ENCODE results near the gene CHORDC1. TPM values are rescaled to one million over a fixed set of nuclear protein-coding genes. Genes with fewer than 3 reads are reported as not detected.

Gene CHORDC1
- total and polyA plus RNA-seq, 2 donors (not counting 3 experiments of a cell fraction or from before 2014, with no cell fraction given): 30.3 to 56.8 TPM

DNA sequence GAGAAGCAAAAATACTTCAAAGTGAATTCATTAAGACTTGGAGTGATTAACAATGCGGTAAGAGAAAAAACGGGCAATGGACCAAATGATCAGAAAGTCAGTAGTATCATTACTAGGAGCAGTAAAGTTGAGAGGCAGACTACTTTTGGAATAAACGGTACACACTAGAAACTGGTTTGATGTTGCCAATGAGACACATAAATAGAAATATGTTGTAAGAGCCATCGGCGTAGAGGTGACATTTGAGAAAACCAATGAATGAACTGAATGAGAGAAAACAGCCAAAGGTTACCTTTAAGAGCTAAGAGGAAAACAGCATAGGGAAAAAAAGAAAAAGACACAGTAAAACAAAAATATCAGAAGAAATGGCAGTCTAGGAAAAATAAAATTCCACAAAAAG is 6.2 kb downstream of the CHORDC1 start:
- no peak overlapping the region for H2AFZ ChIP-seq (ENCODE audit: low read depth, low read length)
- H4K20me1 ChIP-seq (replicated peaks; ENCODE audit: control insufficient read depth, extremely low read depth, insufficient read depth, low read length): peaks cover 8% of the 10 kb centered on the region
- no peaks in the 10 kb centered on the region for H3K9me1 ChIP-seq (replicated peaks; ENCODE audit: control insufficient read depth, extremely low read depth, insufficient read depth, low read length)
- H3K36me3 ChIP-seq (ENCODE audit: control insufficient read depth in 2 of 2, extremely low read depth in 1 of 2, insufficient read depth in 2 of 2, low read length in 2 of 2): peaks cover 0 to 11% of the 10 kb centered on the region in 2 experiments
- no peak for DNase-seq (ENCODE audit: low read depth, low spot score)
- H3K4me2 ChIP-seq (ENCODE audit: insufficient read depth, low read length): no peak overlapping the region
- POLR2A ChIA-PET: no interaction called here
- no peaks in the 10 kb centered on the region for H3K27me3 ChIP-seq (ENCODE audit: control insufficient read depth in 2 of 2, insufficient read depth in 2 of 2, low read length in 2 of 2)
- TF ChIP-seq EZH2 (IDR thresholded peaks at IDR 0.05; ENCODE audit: borderline replicate concordance, low read depth, low read length, severe bottlenecking) (no peak), POLR2AphosphoS5 (IDR thresholded peaks at IDR 0.05; ENCODE audit: insufficient read depth, low read depth, low read length) (no peak), POLR2A (IDR thresholded peaks at IDR 0.05; ENCODE audit: low read depth, low read length) (no peak)
- TF ChIP-seq, protein P1, sequence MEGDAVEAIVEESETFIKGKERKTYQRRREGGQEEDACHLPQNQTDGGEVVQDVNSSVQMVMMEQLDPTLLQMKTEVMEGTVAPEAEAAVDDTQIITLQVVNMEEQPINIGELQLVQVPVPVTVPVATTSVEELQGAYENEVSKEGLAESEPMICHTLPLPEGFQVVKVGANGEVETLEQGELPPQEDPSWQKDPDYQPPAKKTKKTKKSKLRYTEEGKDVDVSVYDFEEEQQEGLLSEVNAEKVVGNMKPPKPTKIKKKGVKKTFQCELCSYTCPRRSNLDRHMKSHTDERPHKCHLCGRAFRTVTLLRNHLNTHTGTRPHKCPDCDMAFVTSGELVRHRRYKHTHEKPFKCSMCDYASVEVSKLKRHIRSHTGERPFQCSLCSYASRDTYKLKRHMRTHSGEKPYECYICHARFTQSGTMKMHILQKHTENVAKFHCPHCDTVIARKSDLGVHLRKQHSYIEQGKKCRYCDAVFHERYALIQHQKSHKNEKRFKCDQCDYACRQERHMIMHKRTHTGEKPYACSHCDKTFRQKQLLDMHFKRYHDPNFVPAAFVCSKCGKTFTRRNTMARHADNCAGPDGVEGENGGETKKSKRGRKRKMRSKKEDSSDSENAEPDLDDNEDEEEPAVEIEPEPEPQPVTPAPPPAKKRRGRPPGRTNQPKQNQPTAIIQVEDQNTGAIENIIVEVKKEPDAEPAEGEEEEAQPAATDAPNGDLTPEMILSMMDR (IDR thresholded peaks at IDR 0.05; ENCODE audit: extremely low read depth in 1 of 2, insufficient read depth in 1 of 2, low read depth in 1 of 2, low read length in 2 of 2): no peak
- no peak overlapping the region for H3K9ac ChIP-seq (replicated peaks; ENCODE audit: extremely low read depth, insufficient read depth, low read length)
- H3K4me1 ChIP-seq (ENCODE audit: control insufficient read depth, extremely low read depth, insufficient read depth, low read length): peaks cover 16% of the 10 kb centered on the region
- FAIRE-seq: no peak
- no peaks in the 10 kb centered on the region for H3K9me3 ChIP-seq (replicated peaks; ENCODE audit: control insufficient read depth, insufficient read depth, low read length)
- no peak overlapping the region for H3K27ac ChIP-seq (ENCODE audit: insufficient read depth, low read depth, low read length)
- dilution Hi-C loops (cut with MboI; ENCODE audit: extremely low pct_ligation_motif_present, low sequenced_read_pairs) (no loop called here), intact Hi-C loops (cut with micrococcal nuclease) (no loop called here)
- H3K4me3 ChIP-seq (replicated peaks in 1 of 3; ENCODE audit: insufficient read depth in 1 of 3, low read depth in 1 of 3, low read length in 3 of 3): no peak overlapping the region
- H3K79me2 ChIP-seq (ENCODE audit: control insufficient read depth, insufficient read depth, low read length): peaks cover 94% of the 10 kb centered on the region
- no TSS peak for BruUV-seq (replicated peaks)
- CTCF ChIA-PET: no interaction called here

DNA sequence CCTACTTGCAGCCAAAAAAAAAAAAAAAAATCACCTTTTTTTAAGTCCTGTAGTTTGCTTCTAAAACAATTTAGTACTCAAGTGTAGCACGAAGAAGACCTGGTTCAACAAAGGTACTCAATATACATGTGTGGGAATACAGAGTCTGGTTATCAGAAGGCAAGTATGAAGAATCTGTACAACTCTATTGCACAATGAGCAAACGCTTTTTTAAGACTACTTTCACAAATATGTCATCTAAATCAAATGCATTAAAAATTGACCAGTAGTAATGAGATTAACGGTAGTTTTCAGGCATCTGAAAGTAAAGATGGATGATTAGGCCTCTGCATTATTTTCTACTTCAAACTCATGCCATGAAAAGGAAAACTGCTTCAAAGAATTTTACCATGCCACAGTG is 9.5 kb downstream of the CHORDC1 start:
- DNase-seq (ENCODE audit: low read depth, low spot score) (no peak), FAIRE-seq (no peak)
- intact Hi-C loops (cut with micrococcal nuclease): no loop called here
- no TSS peak for BruUV-seq (replicated peaks)
- H3K79me2 ChIP-seq (ENCODE audit: control insufficient read depth, insufficient read depth, low read length): peaks cover 74% of the 10 kb centered on the region
- dilution Hi-C loops (cut with MboI; ENCODE audit: extremely low pct_ligation_motif_present, low sequenced_read_pairs): no loop called here
- H3K4me1 ChIP-seq (ENCODE audit: control insufficient read depth, extremely low read depth, insufficient read depth, low read length): no peaks in the 10 kb centered on the region
- no peak overlapping the region for H3K9ac ChIP-seq (replicated peaks; ENCODE audit: extremely low read depth, insufficient read depth, low read length)
- no peak overlapping the region for H3K27ac ChIP-seq (ENCODE audit: insufficient read depth, low read depth, low read length)
- no peaks in the 10 kb centered on the region for H3K9me1 ChIP-seq (replicated peaks; ENCODE audit: control insufficient read depth, extremely low read depth, insufficient read depth, low read length)
- no peak overlapping the region for H2AFZ ChIP-seq (ENCODE audit: low read depth, low read length)
- TF ChIP-seq JUN (IDR thresholded peaks at IDR 0.05; ENCODE audit: borderline replicate concordance, insufficient read depth, insufficient read length, low read depth) (no peak), POLR2A (IDR thresholded peaks at IDR 0.05; ENCODE audit: low read depth, low read length) (no peak), GATA2 (IDR thresholded peaks at IDR 0.05; ENCODE audit: insufficient read depth, insufficient read length, low read depth, low read length) (no peak), MAX (IDR thresholded peaks at IDR 0.05; ENCODE audit: insufficient read depth, insufficient read length) (no peak), FOS (IDR thresholded peaks at IDR 0.05; ENCODE audit: borderline replicate concordance, insufficient read depth, low read length) (no peak), EZH2 (IDR thresholded peaks at IDR 0.05; ENCODE audit: borderline replicate concordance, low read depth, low read length, severe bottlenecking) (no peak), MYC (IDR thresholded peaks at IDR 0.05; ENCODE audit: low read depth, low read length) (no peak)
- no peaks in the 10 kb centered on the region for H3K9me3 ChIP-seq (replicated peaks; ENCODE audit: control insufficient read depth, insufficient read depth, low read length)
- H4K20me1 ChIP-seq (replicated peaks; ENCODE audit: control insufficient read depth, extremely low read depth, insufficient read depth, low read length): peaks cover 3% of the 10 kb centered on the region
- H3K4me2 ChIP-seq (ENCODE audit: insufficient read depth, low read length): no peak overlapping the region
- H3K36me3 ChIP-seq (ENCODE audit: control insufficient read depth in 2 of 2, extremely low read depth in 1 of 2, insufficient read depth in 2 of 2, low read length in 2 of 2): peaks cover 2 to 25% of the 10 kb centered on the region in 2 experiments
- H3K4me3 ChIP-seq (replicated peaks in 1 of 3; ENCODE audit: insufficient read depth in 1 of 3, low read depth in 1 of 3, low read length in 3 of 3): no peak overlapping the region
- POLR2A ChIA-PET: no interaction called here
- H3K27me3 ChIP-seq (ENCODE audit: control insufficient read depth in 2 of 2, insufficient read depth in 2 of 2, low read length in 2 of 2): no peaks in the 10 kb centered on the region
- CTCF ChIA-PET: interaction anchor here (2.0 kb wide), 1 partner anchor 9 kb away, joined by 11 read pairs; no protein-coding TSS in a partner anchor

All from endothelial cell of umbilical vein (primary cell).